ENCODE results near the gene NDUFA12. TPM values are rescaled to one million over a fixed set of nuclear protein-coding genes. Genes with fewer than 3 reads are reported as not detected.
"Not testable (repeated sequence)": the region's sequence is repeated elsewhere in the genome, so short reads cannot be mapped to it uniquely, and the experiment has no call there.

NDUFA12 gene
- total and polyA plus RNA-seq, 2 donors, result 119 to 136 TPM

DNA sequence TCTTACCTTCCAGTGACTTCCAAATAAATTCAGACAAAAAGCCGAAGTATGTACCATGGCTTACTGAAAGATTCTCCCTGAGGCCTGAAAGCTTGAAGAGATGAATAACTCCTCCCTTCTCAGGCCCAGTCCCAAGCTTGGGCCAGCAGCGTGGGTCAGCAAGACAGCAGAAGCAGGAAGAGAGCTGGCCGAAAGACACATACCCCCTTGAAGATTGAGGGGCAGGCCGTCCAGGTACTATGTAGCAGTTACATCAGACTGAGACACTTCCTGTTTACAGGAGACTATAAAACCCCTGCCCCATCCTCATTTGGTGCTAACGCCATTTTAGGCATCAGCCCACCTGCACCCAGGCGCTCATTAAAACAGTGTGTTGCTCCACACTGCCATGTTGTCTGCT is 15.0 kb downstream of the NDUFA12 start:
- H3K4me1 ChIP-seq (ENCODE audit: control insufficient read depth in 2 of 2, insufficient read depth in 2 of 2, low read length in 2 of 2), result peaks cover 19% of the 10 kb centered on the region in 2 donors
- no peak overlapping the region for H3K4me3 ChIP-seq (ENCODE audit: low read length in 2 of 2)
- DNase-seq (ENCODE audit: low read depth in 6 of 9, low spot score in 9 of 9), result no peak
- H3K9me3 ChIP-seq (ENCODE audit: control insufficient read depth in 2 of 2, insufficient read depth in 1 of 2, low read length in 1 of 2), result no peaks in the 10 kb centered on the region
- peaks cover 8 to 26% of the 10 kb centered on the region in 2 donors for H3K36me3 ChIP-seq (ENCODE audit: control insufficient read depth in 2 of 2, insufficient read depth in 2 of 2, low read length in 1 of 2)
- H3K27me3 ChIP-seq (ENCODE audit: control insufficient read depth in 2 of 2, insufficient read depth in 1 of 2, low read length in 1 of 2), result no peaks in the 10 kb centered on the region
- no peak overlapping the region for H3K27ac ChIP-seq (ENCODE audit: low read depth in 1 of 2, low read length in 1 of 2)
- WGBS, result 57% methylated on average over 6 of the region's 6 CpGs

DNA sequence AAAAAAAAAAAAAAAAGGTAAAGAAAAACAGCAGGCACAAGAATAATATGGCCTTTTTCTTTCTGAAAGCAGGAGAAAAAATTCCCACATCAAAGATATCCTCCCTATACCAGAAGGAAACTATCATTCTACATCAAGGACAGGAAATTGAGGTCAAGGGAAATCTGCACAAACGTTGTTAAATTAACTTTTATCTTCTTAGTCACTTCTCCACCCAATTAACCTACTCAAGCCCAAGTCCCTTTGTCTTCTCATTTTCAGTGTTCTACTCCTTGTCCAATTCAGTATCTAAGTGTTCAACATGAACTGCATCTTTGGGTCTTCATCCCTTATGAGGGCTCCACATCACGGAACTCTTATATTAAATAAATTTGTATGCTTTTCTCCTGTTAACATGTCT is 15.7 kb downstream of the NDUFA12 start:
- no peak overlapping the region for H3K27ac ChIP-seq (ENCODE audit: low read depth in 1 of 2, low read length in 1 of 2)
- peak in 5 of 9 donors; percentile 12 to 61 (median 31) for DNase-seq (ENCODE audit: low read depth in 6 of 9, low spot score in 9 of 9)
- 38% methylated on average over 2 of the region's 2 CpGs for WGBS

DNA sequence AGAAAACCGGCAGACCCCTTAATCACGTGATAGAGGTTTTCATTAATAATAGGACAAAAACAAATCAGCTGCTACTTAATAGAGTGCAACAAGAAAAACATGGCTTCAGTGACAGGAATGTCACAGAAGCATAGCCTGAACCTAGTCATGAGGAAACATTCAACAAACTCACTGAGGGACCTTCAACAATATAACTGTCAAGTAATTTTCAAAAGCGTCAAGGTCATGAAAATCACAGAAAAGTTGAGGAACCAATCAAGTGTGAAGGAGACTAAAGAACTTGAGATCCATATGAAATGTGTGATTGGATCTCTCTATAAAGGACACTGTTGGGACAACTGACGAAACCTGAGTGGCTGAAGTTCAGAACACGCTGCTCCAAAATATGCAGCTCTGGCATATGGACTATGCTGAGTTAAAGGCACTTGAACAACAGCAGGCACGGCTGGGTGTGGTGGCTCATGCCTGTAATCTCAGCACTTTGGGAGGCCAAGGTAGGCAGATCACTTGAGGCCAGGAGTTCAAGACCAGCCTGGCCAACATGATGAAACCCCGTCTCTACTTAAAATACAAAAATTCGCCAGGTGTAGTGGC is 16.3 kb downstream of the NDUFA12 start:
- 91% methylated on average over 8 of the region's 8 CpGs for WGBS
- Histone ChIP-seq H3K4me1 (ENCODE audit: control insufficient read depth in 2 of 2, insufficient read depth in 2 of 2, low read length in 2 of 2) (peaks cover 21 to 22% of the 10 kb centered on the region in 2 donors), H3K27me3 (ENCODE audit: control insufficient read depth in 2 of 2, insufficient read depth in 1 of 2, low read length in 1 of 2) (no peaks in the 10 kb centered on the region), H3K36me3 (ENCODE audit: control insufficient read depth in 2 of 2, insufficient read depth in 2 of 2, low read length in 1 of 2) (peaks cover 8 to 19% of the 10 kb centered on the region in 2 donors), H3K27ac (ENCODE audit: low read depth in 1 of 2, low read length in 1 of 2) (no peak overlapping the region), H3K4me3 (ENCODE audit: low read length in 2 of 2) (no peak overlapping the region), H3K9me3 (ENCODE audit: control insufficient read depth in 2 of 2, insufficient read depth in 1 of 2, low read length in 1 of 2) (no peaks in the 10 kb centered on the region)
- DNase-seq (ENCODE audit: low read depth in 6 of 9, low spot score in 9 of 9), result no peak

More for the DNA sequence above, 15.7 kb downstream of the NDUFA12 start:
- no peaks in the 10 kb centered on the region for H3K27me3 ChIP-seq (ENCODE audit: control insufficient read depth in 2 of 2, insufficient read depth in 1 of 2, low read length in 1 of 2)
- H3K4me1 ChIP-seq (ENCODE audit: control insufficient read depth in 2 of 2, insufficient read depth in 2 of 2, low read length in 2 of 2), result peaks cover 19 to 21% of the 10 kb centered on the region in 2 donors
- H3K9me3 ChIP-seq (ENCODE audit: control insufficient read depth in 2 of 2, insufficient read depth in 1 of 2, low read length in 1 of 2), result no peaks in the 10 kb centered on the region
- H3K4me3 ChIP-seq (ENCODE audit: low read length in 2 of 2), result no peak overlapping the region
- peaks cover 13 to 25% of the 10 kb centered on the region in 2 donors for H3K36me3 ChIP-seq (ENCODE audit: control insufficient read depth in 2 of 2, insufficient read depth in 2 of 2, low read length in 1 of 2)

DNA sequence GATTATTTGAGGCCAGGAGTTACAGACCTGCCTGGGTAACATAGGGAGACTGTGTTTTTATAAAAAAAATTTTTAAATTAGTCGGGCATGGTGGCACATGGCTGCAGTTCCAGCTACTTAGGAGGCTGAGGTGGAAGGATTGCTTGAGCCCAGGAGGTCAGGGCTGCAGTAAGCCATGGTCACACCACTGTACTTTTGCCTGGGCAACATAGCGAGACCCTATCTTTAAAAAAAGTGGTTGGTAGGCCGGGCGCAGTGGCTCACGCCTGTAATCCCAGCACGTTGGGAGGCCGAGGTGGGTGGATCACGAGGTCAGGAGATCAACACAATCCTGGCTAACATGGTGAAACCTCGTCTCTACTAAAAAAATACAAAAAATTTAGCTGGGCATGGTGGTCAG is 18.4 kb downstream of the NDUFA12 start:
- H3K36me3 ChIP-seq (ENCODE audit: control insufficient read depth in 2 of 2, insufficient read depth in 2 of 2, low read length in 1 of 2), result peaks cover 8 to 12% of the 10 kb centered on the region in 2 donors
- H3K4me1 ChIP-seq (ENCODE audit: control insufficient read depth in 2 of 2, insufficient read depth in 2 of 2, low read length in 2 of 2), result peaks cover 21 to 22% of the 10 kb centered on the region in 2 donors
- 86% methylated on average over 9 of the region's 9 CpGs for WGBS
- not testable (repeated sequence) for H3K9me3 ChIP-seq (ENCODE audit: control insufficient read depth in 2 of 2, insufficient read depth in 1 of 2, low read length in 1 of 2); DNase-seq (ENCODE audit: low read depth in 6 of 9, low spot score in 9 of 9); H3K27me3 ChIP-seq (ENCODE audit: control insufficient read depth in 2 of 2, insufficient read depth in 1 of 2, low read length in 1 of 2); H3K27ac ChIP-seq (ENCODE audit: low read depth in 1 of 2, low read length in 1 of 2); H3K4me3 ChIP-seq (ENCODE audit: low read length in 2 of 2)

DNA sequence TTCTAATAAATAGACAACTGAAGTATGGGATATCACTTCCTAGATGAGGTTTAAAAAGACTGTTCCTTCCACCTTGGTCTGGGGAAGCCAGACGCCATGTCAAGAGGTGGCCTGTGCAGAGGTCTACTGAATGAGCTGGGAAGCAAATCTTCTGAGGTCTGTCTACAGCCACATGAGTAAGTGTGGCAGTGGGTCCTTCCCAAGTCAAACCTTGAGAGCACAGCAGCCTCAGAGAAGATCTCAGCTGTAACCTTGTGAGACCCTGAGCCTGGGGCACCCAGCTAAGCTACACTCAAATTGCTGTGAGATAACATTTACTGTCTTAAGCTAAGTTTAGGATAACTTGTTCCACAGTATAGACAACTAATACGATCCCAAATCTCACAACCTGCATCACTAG is 20.2 kb downstream of the NDUFA12 start:
- Histone ChIP-seq H3K27me3 (ENCODE audit: control insufficient read depth in 2 of 2, insufficient read depth in 1 of 2, low read length in 1 of 2) (no peaks in the 10 kb centered on the region), H3K27ac (ENCODE audit: low read depth in 1 of 2, low read length in 1 of 2) (no peak overlapping the region), H3K9me3 (ENCODE audit: control insufficient read depth in 2 of 2, insufficient read depth in 1 of 2, low read length in 1 of 2) (no peaks in the 10 kb centered on the region), H3K4me3 (ENCODE audit: low read length in 2 of 2) (no peak overlapping the region), H3K4me1 (ENCODE audit: control insufficient read depth in 2 of 2, insufficient read depth in 2 of 2, low read length in 2 of 2) (peaks cover 9 to 14% of the 10 kb centered on the region in 2 donors), H3K36me3 (ENCODE audit: control insufficient read depth in 2 of 2, insufficient read depth in 2 of 2, low read length in 1 of 2) (peaks cover 8% of the 10 kb centered on the region in 2 donors)
- DNase-seq (ENCODE audit: low read depth in 6 of 9, low spot score in 9 of 9), result no peak
- WGBS, result 97% methylated on average over 2 of the region's 2 CpGs

DNA sequence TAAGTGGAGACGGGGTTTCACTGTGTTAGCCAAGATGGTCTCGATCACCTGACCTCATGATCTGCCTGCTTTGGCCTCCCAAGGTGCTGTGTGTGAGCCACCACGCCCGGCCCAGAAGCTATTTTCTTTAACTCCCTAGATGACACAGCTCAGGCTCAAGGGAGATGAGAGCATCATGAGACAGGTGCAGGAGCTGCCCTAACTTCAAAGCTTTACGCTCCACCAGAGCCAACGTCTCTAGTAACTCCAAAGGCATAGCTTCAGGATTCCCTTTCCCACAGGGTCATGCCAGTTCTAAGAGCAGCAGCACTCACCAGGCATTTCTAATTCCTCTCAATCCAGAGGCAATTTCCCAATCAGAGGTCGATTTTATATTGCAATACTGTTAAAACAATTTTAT is 21.0 kb downstream of the NDUFA12 start:
- Histone ChIP-seq H3K36me3 (ENCODE audit: control insufficient read depth in 2 of 2, insufficient read depth in 2 of 2, low read length in 1 of 2) (peaks cover 8% of the 10 kb centered on the region in 2 donors), H3K27me3 (ENCODE audit: control insufficient read depth in 2 of 2, insufficient read depth in 1 of 2, low read length in 1 of 2) (no peaks in the 10 kb centered on the region), H3K27ac (ENCODE audit: low read depth in 1 of 2, low read length in 1 of 2) (no peak overlapping the region), H3K4me1 (ENCODE audit: control insufficient read depth in 2 of 2, insufficient read depth in 2 of 2, low read length in 2 of 2) (peaks cover 6% of the 10 kb centered on the region in 2 donors), H3K4me3 (ENCODE audit: low read length in 2 of 2) (no peak overlapping the region), H3K9me3 (ENCODE audit: control insufficient read depth in 2 of 2, insufficient read depth in 1 of 2, low read length in 1 of 2) (no peaks in the 10 kb centered on the region)
- no peak for DNase-seq (ENCODE audit: low read depth in 6 of 9, low spot score in 9 of 9)
- 80% methylated on average over 7 of the region's 7 CpGs for WGBS

DNA sequence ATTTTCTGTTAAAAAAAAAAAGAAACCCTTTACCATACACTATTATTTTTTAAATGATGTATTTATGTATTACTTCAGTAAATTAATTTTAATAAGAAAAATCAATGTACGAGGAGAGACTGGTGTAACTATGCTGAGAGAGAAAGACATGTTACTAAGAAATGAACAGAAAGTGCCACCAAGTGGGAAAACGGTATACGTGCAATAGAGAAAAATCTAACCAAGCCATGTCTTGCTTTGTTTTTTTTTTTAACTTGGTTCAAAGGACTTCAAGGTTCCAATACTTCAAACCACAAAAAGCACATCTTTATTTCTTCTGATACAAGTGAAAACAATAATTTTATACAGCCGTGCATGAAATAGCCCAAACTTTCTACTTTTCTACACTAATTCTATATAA is 22.9 kb downstream of the NDUFA12 start:
- Histone ChIP-seq H3K27me3 (ENCODE audit: control insufficient read depth in 2 of 2, insufficient read depth in 1 of 2, low read length in 1 of 2) (no peaks in the 10 kb centered on the region), H3K4me1 (ENCODE audit: control insufficient read depth in 2 of 2, insufficient read depth in 2 of 2, low read length in 2 of 2) (peaks cover 2 to 3% of the 10 kb centered on the region in 2 donors), H3K4me3 (ENCODE audit: low read length in 2 of 2) (no peak overlapping the region), H3K27ac (ENCODE audit: low read depth in 1 of 2, low read length in 1 of 2) (no peak overlapping the region), H3K9me3 (ENCODE audit: control insufficient read depth in 2 of 2, insufficient read depth in 1 of 2, low read length in 1 of 2) (no peaks in the 10 kb centered on the region), H3K36me3 (ENCODE audit: control insufficient read depth in 2 of 2, insufficient read depth in 2 of 2, low read length in 1 of 2) (peaks cover 8% of the 10 kb centered on the region in 2 donors)
- DNase-seq (ENCODE audit: low read depth in 6 of 9, low spot score in 9 of 9), result peak in 1 of 9 donors; percentile 53
- WGBS, result 26% methylated on average over 4 of the region's 4 CpGs

DNA sequence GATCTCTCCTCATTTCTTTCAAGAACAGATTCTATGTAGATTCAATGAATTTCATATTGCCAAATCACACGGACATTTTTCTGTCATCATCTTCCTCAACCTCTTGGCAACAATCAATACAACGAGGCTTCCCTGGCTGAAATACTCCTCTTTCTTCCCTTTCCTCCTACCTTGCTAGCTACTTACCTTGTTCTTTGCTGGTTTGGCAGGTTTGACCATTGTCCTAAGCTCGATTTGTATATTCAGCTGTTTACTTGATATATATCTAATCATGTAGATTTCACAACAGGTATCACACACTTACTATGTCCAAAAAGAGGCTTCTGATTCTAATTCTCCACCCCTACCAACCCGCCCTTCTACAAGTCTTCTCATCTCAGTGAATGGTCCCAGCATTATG is 23.6 kb downstream of the NDUFA12 start:
- DNase-seq (ENCODE audit: low read depth in 6 of 9, low spot score in 9 of 9), result no peak
- WGBS, result 96% methylated on average over 4 of the region's 4 CpGs
- peaks cover 8% of the 10 kb centered on the region in 2 donors for H3K36me3 ChIP-seq (ENCODE audit: control insufficient read depth in 2 of 2, insufficient read depth in 2 of 2, low read length in 1 of 2)
- no peaks in the 10 kb centered on the region for H3K9me3 ChIP-seq (ENCODE audit: control insufficient read depth in 2 of 2, insufficient read depth in 1 of 2, low read length in 1 of 2)
- H3K4me1 ChIP-seq (ENCODE audit: control insufficient read depth in 2 of 2, insufficient read depth in 2 of 2, low read length in 2 of 2), result peaks cover 2 to 3% of the 10 kb centered on the region in 2 donors
- H3K4me3 ChIP-seq (ENCODE audit: low read length in 2 of 2), result no peak overlapping the region
- H3K27ac ChIP-seq (ENCODE audit: low read depth in 1 of 2, low read length in 1 of 2), result no peak overlapping the region
- no peaks in the 10 kb centered on the region for H3K27me3 ChIP-seq (ENCODE audit: control insufficient read depth in 2 of 2, insufficient read depth in 1 of 2, low read length in 1 of 2)

DNA sequence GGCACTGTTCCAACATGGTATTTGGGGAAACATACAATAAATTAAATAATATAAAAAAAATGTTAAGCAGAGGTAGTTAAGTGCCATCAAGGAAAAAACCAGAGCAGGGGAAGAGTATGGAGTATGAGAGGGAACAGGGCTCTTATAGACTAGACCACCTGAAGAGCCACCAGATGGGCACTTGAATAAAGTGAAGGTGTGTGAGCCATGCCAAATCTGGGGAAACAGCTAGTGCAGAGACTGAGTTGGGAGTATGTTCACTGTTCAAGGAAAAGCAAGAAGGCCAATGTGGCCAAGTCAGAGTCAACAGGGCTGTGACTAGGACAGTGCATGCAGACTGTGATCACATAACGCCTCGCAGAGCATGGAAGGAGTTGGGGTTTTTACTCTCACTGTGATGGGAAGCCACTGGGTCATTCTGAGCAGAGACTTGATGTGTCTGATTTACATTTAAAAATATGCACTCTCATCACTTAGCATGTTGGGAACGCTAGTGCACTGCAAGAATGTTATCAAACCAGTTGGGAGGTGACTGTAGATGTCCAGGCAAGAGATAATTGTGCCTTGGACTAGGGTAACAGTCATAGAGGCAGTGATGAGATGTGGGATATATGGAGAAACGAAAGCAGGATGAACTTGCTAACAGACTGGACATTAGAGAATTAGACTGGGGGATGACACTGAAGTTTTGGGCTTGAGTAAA is 25.6 kb downstream of the NDUFA12 start:
- Histone ChIP-seq H3K4me1 (ENCODE audit: control insufficient read depth in 2 of 2, insufficient read depth in 2 of 2, low read length in 2 of 2) (peaks cover under 1 to 3% of the 10 kb centered on the region in 2 donors), H3K27me3 (ENCODE audit: control insufficient read depth in 2 of 2, insufficient read depth in 1 of 2, low read length in 1 of 2) (no peaks in the 10 kb centered on the region), H3K36me3 (ENCODE audit: control insufficient read depth in 2 of 2, insufficient read depth in 2 of 2, low read length in 1 of 2) (peaks cover 0 to 1% of the 10 kb centered on the region in 2 donors), H3K27ac (ENCODE audit: low read depth in 1 of 2, low read length in 1 of 2) (no peak overlapping the region), H3K4me3 (ENCODE audit: low read length in 2 of 2) (no peak overlapping the region), H3K9me3 (ENCODE audit: control insufficient read depth in 2 of 2, insufficient read depth in 1 of 2, low read length in 1 of 2) (no peaks in the 10 kb centered on the region)
- WGBS, result 97% methylated on average over 4 of the region's 4 CpGs
- no peak for DNase-seq (ENCODE audit: low read depth in 6 of 9, low spot score in 9 of 9)
